ENCODE data around the gene C2CD2.

The C2CD2 gene

GRCh38 chr21:41861255-41861654 is 92.6 kb downstream of the C2CD2 start:
- DNase-seq, result no peak

DNA sequence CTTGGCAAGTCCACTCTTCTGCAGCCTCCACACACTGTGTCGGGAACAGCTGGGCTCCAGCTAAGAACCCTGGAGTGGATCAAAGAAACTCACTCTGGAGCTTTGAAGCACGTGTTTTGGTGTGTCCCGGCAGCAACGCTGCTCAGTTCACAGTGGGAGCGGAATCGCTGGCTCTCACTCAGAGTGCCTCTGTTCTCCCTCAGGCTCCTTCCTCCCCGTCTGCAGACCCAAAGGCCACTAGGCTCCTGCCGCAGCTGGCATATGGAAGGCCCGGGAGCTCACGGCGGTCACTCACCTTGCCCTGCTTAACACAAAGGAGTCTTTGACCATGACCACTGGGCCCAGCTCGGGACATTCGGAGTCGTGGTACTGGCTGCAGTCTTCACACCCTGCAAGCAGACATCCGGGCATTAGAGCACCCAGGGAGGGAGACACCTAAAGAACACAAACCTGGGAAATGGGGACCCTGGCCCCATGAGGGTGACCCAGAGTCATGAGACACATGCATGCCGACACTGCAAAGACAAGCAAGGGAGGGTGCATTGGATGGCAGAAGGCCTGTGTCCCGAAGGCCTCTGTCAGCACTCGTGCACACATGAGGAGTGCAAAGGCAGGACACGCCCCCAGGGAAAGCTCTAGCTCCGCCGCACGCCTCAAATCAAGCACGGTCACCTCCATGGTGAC is 94.4 kb downstream of the C2CD2 start:
- DNase-seq, result no peak

DNA sequence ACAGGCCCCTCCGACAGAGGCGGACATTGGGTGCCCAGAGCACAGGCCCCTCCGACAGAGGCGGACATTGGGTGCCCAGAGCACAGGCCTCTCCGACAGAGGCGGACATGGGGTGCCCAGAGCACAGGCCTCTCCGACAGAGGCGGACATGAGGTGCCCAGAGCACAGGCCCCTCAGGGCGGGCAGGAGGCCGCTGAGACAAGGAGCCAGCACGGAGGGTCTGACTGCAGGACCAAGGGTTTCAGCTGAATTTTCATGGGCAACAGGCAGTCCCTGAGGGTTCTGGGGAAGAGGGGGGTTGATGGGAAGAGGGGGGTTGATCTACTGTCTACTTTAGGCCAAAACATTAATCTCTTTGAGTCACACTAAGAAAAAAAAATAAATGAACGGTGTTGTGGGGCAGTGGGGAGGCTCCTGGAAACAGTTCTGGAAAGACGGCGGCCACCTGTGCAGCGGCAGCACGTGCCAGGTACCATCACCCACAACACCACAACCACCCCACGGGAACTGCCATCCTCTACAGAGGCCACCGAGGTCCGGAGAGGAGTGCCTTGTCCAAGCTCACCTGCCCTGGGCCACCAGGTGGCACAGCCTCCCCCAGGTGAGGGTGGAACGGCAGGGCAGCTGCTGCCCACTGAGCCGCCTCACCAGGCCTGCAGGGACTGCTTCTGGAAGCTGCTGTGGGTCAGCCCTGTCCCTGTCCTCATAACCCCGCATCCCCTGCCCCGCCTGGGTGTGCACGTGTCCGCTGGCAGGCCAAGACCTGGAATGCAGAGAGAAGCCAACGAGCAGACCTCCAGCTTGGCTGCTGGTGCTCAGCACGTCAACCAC is 95.1 kb downstream of the C2CD2 start:
- no peak for DNase-seq

DNA sequence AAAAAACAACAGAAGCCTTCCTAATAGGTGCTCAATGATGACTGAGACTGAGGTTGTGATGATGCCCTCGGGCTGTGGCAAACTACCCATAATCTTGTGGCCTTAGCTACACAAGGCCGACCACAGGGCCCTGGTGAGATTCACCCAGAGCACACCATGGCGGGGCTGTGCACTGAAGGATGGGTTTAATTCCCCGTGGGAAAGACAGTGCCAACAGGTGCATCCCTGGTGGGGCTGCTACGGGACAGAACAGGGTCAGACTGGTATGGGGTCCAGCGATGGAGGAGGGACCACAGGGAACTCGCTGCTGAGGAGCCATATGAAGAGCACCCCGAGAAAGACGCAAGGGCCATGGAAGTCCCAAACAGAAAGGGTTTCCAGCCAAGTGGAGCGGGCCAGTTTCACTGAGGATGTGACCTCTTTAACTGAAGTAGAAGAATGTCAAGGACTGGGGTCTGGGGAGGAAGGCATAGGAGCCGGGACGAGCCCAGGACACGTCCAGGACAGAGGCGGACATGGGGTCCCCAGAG is 96.0 kb downstream of the C2CD2 start:
- DNase-seq, result no peak

- no peak for DNase-seq
These were observed 97.2 kb downstream of the C2CD2 start for GRCh38 chr21:41856572-41856971.

- no peak for DNase-seq
These were observed 99.3 kb downstream of the C2CD2 start for GRCh38 chr21:41854426-41854995.

DNA sequence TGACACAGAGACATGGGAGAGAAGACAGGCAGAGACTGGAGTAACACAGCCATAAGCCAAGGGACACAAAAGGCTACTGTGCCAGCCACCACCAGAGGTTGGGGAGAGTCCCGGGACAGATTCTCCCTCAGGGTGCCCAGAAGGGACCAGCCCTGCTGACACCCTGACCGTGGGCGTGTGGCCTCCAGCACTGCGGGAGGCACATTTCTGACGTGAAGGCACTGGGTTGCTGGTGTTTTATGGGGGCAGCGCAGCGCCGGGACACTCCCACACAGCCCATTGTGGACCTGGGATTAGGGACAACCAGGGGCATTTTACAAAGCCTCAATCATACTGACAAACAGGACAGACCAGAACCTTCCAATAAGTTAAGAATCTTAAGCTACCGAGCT is 100.9 kb downstream of the C2CD2 start:
- DNase-seq, result peak in 1 of 2 donors; percentile 12

GRCh38 chr21:41852151-41852928 is 101.5 kb downstream of the C2CD2 start:
- DNase-seq, result no peak

DNA sequence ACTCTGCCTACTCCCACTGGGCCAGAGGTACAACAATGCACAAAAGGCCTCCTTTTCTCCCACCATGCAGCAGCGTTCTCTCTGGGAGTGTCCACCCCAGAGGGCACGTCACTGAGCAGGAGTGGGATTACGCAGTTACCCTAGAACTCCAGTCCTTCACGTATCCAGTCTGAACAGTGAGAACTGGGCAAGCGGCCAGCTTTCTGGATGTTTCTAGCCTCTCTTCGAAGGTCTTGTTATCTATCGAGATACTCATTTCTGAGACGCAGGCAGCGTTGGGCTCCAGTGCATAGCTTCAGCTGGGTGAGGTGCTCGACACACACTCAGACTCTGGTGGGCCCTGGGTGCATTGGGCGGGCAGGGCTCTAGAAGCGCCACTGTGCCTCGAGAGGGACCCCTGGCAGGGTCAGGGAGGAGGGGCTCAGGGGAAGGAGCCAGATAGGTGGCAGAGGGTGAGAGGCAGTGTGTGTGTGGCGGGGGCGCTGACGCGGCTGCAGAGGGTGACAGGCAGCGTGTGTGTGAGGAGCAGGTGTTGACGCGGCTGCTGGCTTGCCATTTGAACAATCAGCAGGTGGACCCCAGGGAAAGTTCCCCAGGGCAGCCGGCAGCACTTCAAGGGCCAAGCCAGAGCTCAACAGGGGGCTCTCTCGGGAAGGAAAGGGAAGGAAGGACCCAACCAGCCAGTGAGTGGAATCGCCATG is 102.6 kb downstream of the C2CD2 start:
- DNase-seq, result no peak

DNA sequence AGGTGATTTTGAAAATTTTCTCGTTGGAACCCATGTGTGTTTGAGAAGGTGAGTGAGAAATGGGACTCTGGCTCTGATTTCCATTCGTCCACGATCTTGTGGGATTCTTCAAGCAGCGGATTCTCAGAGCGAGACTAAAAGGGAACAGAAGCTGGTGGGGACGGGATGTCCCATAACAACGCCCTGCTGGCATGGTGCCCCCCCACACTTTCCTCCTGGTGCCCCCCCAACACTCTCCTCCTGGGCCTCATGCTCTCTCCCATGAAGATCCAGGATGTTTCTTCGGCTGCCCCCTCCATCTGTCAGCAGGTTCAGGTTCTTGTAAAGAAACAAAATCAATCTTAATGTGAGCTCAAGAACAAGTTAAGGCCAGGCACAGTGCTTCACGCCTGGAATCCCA is 103.7 kb downstream of the C2CD2 start:
- no peak for DNase-seq

GRCh38 chr21:41848958-41849580 is 104.7 kb downstream of the C2CD2 start:
- no peak for DNase-seq

DNA sequence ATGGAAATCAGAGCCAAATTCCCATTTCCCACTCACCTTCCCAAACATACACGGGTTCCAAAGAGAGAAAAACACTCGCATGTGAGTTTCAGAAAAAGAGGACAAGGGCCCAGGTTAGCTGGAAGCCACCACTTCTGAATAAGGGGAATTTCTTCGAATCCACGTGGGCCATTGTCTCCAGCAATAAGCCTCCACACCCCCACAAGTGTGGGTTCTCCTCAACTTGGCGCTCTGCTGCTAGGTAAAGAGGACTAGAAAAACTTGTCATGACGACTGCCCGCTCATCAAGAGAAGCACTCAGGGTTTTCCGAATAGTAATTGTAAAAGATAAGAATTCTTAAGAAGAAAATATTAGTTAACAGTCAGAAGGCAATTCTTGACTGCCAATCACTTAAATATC is 105.3 kb downstream of the C2CD2 start:
- DNase-seq, result no peak

GRCh38 chr21:41847066-41847804 is 106.6 kb downstream of the C2CD2 start:
- DNase-seq, result no peak

DNA sequence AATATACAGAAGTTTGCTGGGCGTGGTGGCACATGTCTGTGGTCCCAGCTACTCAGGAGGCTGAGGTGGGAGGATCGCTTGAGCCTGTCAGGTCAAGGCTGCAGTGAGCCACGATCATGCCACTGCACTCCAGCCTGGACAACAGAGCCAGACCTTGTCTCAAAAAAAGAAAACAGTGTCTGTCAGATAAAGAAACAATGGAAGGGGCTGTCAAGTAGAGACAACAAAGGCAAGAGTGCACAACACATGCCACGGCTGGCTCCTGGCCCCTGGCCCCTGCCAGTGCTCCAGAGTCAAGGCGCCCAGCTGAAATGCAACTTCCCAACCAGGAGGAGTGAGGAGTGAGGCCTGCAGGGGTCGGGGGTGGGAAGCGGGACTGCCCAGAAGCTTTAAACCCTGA is 107.3 kb downstream of the C2CD2 start:
- no peak for DNase-seq

GRCh38 chr21:41846033-41846317 is 107.8 kb downstream of the C2CD2 start:
- no peak for DNase-seq

GRCh38 chr21:41845310-41846032 is 108.3 kb downstream of the C2CD2 start:
- no peak for DNase-seq

DNA sequence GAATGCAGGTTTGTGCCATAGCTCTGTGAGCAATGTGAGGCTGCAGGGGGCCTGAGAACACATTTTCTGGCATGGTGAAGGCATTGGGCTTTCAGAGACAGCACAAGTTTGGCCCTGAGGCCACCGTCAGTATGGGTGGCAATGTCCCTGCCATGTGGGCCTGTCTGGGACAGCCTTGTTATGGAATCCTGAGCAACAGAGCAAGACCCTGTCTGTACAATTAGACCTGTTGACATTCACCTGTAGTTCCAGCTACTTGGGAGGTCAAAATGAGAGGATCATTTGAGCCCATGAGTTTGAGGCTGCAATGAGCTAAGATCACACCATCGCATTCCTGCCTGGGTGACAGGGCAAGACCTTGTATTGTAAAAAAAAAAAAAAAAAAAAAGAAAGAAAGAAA is 110.2 kb downstream of the C2CD2 start:
- no peak for DNase-seq

DNA sequence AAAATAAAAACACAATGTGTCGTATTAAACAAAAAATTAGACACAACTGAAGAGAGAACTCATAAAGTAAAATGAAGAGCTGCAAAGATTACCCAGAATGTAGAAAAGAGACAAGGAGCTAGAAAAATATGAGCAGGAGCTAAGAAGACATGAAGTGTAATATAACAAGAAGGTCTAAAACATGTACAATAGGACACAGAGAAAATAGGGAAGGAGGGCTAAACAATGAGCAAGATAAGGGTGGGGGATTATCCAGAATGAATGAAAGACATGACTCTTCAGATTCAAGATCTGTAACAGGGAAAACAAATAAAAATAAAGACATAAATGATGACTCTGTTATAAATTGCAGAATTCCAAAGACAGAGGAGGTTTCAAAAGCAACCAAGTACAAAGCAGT is 112.9 kb downstream of the C2CD2 start:
- no peak for DNase-seq

GRCh38 chr21:41839387-41840000 is 114.3 kb downstream of the C2CD2 start:
- no peak for DNase-seq

DNA sequence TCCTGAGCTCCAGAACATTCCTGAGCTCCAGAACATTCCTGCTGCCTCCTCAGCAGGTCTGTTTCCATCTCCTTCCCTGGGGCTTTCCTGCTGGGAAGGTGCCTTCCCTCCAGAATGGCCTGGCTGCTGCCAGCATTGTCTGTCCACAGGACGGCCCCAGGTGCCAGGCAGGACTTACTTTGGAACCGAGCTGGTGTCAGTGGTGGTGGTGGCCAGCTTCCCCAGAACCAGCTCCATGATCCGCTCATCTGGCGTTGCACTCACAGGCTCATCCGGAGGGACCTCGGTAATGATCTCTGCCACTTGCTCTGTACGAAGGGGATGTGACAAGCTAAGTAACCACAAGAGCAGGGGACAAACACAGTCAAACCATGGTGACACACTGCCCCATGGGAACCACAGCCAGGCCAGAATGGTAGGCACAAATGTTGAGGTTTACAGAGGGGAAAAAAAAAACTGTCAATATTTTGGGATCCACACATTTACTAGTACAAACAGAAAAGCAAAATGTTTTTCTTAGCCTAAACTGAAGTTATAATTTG is 116.0 kb downstream of the C2CD2 start:
- no peak for DNase-seq

Measured in inflammatory macrophage treated with lipopolysaccharide for 1 hour (primary cell).